Glomerular endothelial cell (primary cell): ENCODE measurements around the gene CD68. TPM values are rescaled to one million over a fixed set of nuclear protein-coding genes. Genes with fewer than 3 reads are reported as not detected.
"Not testable (repeated sequence)": the region's sequence is repeated elsewhere in the genome, so short reads cannot be mapped to it uniquely, and the experiment has no call there.

ENCODE experiments used
- DNase-seq: peaks from one replicate; pipeline ENCODE4 v3.0.0-alpha.2; 2011; ENCODE audit warnings: low read depth, low spot score; ENCODE audit errors: extremely low read depth
- total RNA-seq: library from RNA; depleted of rRNA; stranded (reverse); fragments of >200 nt; gene quantifications from 2 replicates; pipeline ENCODE4 v1.2.3, GENCODE V29; 2015

Gene CD68
- total RNA-seq, 1 donor from 2014 or later, result 4.1 TPM

- no peak for DNase-seq
These were observed 1.9 kb upstream of the CD68 start for GRCh38 chr17:7577327-7578199.

- DNase-seq, result no peak
These were observed 581 bp downstream of the CD68 start for GRCh38 chr17:7579834-7580603.

GRCh38 chr17:7580604-7581575, 1.5 kb downstream of the CD68 start:
- no peak for DNase-seq

- no peak for DNase-seq
These were observed 3.2 kb downstream of the CD68 start for GRCh38 chr17:7582396-7583252.

GRCh38 chr17:7583253-7584109, 4.0 kb downstream of the CD68 start, which contains the start of gene MPDU1:
TSS of gene MPDU1 (plus strand) at chr17:7583852. CDS start at chr17:7583863, 11 bp downstream.
- peak; percentile 86 for DNase-seq

- no peak for DNase-seq
These were observed 7.4 kb downstream of the CD68 start for GRCh38 chr17:7586673-7587419.

GRCh38 chr17:7587420-7588151, 8.1 kb downstream of the CD68 start:
- DNase-seq, result no peak

GRCh38 chr17:7588553-7589203, 9.2 kb downstream of the CD68 start:
- DNase-seq, result no peak

GRCh38 chr17:7589204-7589868, 9.9 kb downstream of the CD68 start:
- peak; percentile 55 for DNase-seq

GRCh38 chr17:7589891-7590691, 10.7 kb downstream of the CD68 start, which contains the start of gene SOX15:
TSS of gene SOX15 (minus strand) at chr17:7590094. CDS start at chr17:7589676, 418 bp downstream.
- DNase-seq, result no peak

GRCh38 chr17:7590743-7591142, 11.3 kb downstream of the CD68 start:
- DNase-seq, result no peak

GRCh38 chr17:7591596-7591995, 12.2 kb downstream of the CD68 start:
- DNase-seq, result no peak

- no peak for DNase-seq
These were observed 13.1 kb downstream of the CD68 start for GRCh38 chr17:7592422-7593021.

GRCh38 chr17:7593296-7593695, 13.9 kb downstream of the CD68 start:
- DNase-seq, result no peak

GRCh38 chr17:7597561-7597960, 18.1 kb downstream of the CD68 start:
- not testable (repeated sequence) for DNase-seq
